WTC11 (cell line): ENCODE results near the gene MIER3. TPM values are rescaled to one million over a fixed set of nuclear protein-coding genes. Genes with fewer than 3 reads are reported as not detected.

Experiments used
- ATAC-seq: fragments of 200-7000 bp; cut with Tn5 transposase; 2 replicates; pipeline ENCODE4 v1.10.0; 2021; ENCODE audit warnings: mild to moderate bottlenecking, moderate library complexity
- CTCF ChIA-PET: fragments of 300-600 bp; sonication (Branson Sonifier 250); formaldehyde crosslinking; loops from one replicate; lab custom pipeline; 2021; ENCODE audit warnings: antibody characterized with exemption; lab: Charles Lee
- POLR2A ChIA-PET: fragments of 350-600 bp; sonication (Branson Sonifier 250); formaldehyde crosslinking; loops from one replicate; lab custom pipeline; 2021; ENCODE audit warnings: antibody characterized with exemption; lab: Charles Lee
- DNase-seq: peaks from one replicate; pipeline ENCODE4 v3.0.0; 2021; ENCODE audit warnings: low spot score
- H3K27ac Mint-ChIP-seq: 2 replicates; pipeline ENCODE4 v1.8.0; 2021; ENCODE audit warnings: mixed read lengths
- H3K27me3 Mint-ChIP-seq: 2 replicates; pipeline ENCODE4 v1.8.0; 2021; ENCODE audit warnings: low read depth, mild to moderate bottlenecking, moderate library complexity, mixed read lengths
- H3K36me3 Mint-ChIP-seq: 2 replicates; pipeline ENCODE4 v1.8.0; 2021; ENCODE audit warnings: mixed read lengths
- H3K4me1 Mint-ChIP-seq: 2 replicates; pipeline ENCODE4 v1.8.0; 2022; ENCODE audit warnings: mixed read lengths
- H3K4me3 Mint-ChIP-seq: 2 replicates; pipeline ENCODE4 v1.8.0; 2021; ENCODE audit warnings: mild to moderate bottlenecking, moderate library complexity, mixed read lengths
- H3K9me3 Mint-ChIP-seq: 2 replicates; pipeline ENCODE4 v1.8.0; 2021; ENCODE audit warnings: mixed read lengths
- CBFB ChIP-seq: sonication (generic); formaldehyde crosslinking; IDR thresholded peaks from 2 replicates; pipeline ENCODE4 v1.8.1; 2022; ENCODE audit warnings: mild to moderate bottlenecking, low read depth, missing genetic modification reagents
- CTCF ChIP-seq: fragments of 200-600 bp; IDR thresholded peaks from 2 replicates; pipeline ENCODE4 v1.8.0; 2022; ENCODE audit warnings: antibody characterized with exemption
- ELF4 ChIP-seq: sonication (generic); formaldehyde crosslinking; IDR thresholded peaks from 2 replicates; pipeline ENCODE4 v1.8.1; 2022; ENCODE audit warnings: low read depth, mild to moderate bottlenecking, moderate library complexity, missing genetic modification reagents
- FOXJ3 ChIP-seq: sonication (generic); formaldehyde crosslinking; IDR thresholded peaks from 2 replicates; pipeline ENCODE4 v1.9.0; 2021; ENCODE audit warnings: missing genetic modification reagents, mild to moderate bottlenecking, borderline replicate concordance
- GABPB1 ChIP-seq: sonication (generic); formaldehyde crosslinking; IDR thresholded peaks from 2 replicates; pipeline ENCODE4 v1.8.1; 2023; ENCODE audit warnings: mild to moderate bottlenecking, missing genetic modification reagents
- GTF2I ChIP-seq: fragments of 250-450 bp; sonication (Bioruptor Pico); conservative IDR thresholded peaks from 2 replicates; pipeline ENCODE4 v1.4.0; 2021; ENCODE audit warnings: mild to moderate bottlenecking
- MYBL2 ChIP-seq: sonication (generic); formaldehyde crosslinking; IDR thresholded peaks from 2 replicates; pipeline ENCODE4 v1.8.1; 2023; ENCODE audit warnings: mild to moderate bottlenecking, moderate library complexity, missing genetic modification reagents
- SMAD3 ChIP-seq: sonication (generic); formaldehyde crosslinking; IDR thresholded peaks from 2 replicates; pipeline ENCODE4 v1.8.0; 2022; ENCODE audit warnings: missing genetic modification reagents, mild to moderate bottlenecking, borderline replicate concordance
- SMAD4 ChIP-seq: sonication (generic); formaldehyde crosslinking; IDR thresholded peaks from 2 replicates; pipeline ENCODE4 v1.8.0; 2022; ENCODE audit warnings: mild to moderate bottlenecking, missing genetic modification reagents
- SOX15 ChIP-seq: fragments of 250-450 bp; sonication (Bioruptor Pico); IDR thresholded peaks from 2 replicates; pipeline ENCODE4 v1.9.0; 2021; ENCODE audit warnings: mild to moderate bottlenecking
- USF2 ChIP-seq: sonication (generic); formaldehyde crosslinking; IDR thresholded peaks from 2 replicates; pipeline ENCODE4 v1.8.1; 2023; ENCODE audit warnings: mild to moderate bottlenecking, missing genetic modification reagents, moderate library complexity
- ZBTB43 ChIP-seq: sonication (generic); formaldehyde crosslinking; IDR thresholded peaks from 2 replicates; pipeline ENCODE4 v1.8.1; 2023; ENCODE audit warnings: mild to moderate bottlenecking, missing genetic modification reagents
- ZNF232 ChIP-seq: sonication (generic); formaldehyde crosslinking; IDR thresholded peaks from 2 replicates; pipeline ENCODE4 v1.8.0; 2022; ENCODE audit warnings: mild to moderate bottlenecking, missing genetic modification reagents
- ZNF317 ChIP-seq: sonication (generic); formaldehyde crosslinking; IDR thresholded peaks from 2 replicates; pipeline ENCODE4 v1.8.1; 2023; ENCODE audit warnings: low read depth, mild to moderate bottlenecking, moderate library complexity, missing genetic modification reagents, borderline replicate concordance
- ZNF396 ChIP-seq: fragments of 250-450 bp; sonication (Bioruptor Pico); IDR thresholded peaks from 2 replicates; pipeline ENCODE4 v1.8.0; 2021; ENCODE audit warnings: mild to moderate bottlenecking, moderate library complexity, borderline replicate concordance
- ZNF671 ChIP-seq: fragments of 250-450 bp; sonication (Bioruptor Pico); IDR thresholded peaks from 2 replicates; pipeline ENCODE4 v1.8.0; 2021; ENCODE audit warnings: mild to moderate bottlenecking
- total RNA-seq: library from RNA; stranded (reverse); gene quantifications from 3 replicates; pipeline ENCODE4 v1.2.3, GENCODE V29; 2021
- TF ChIP-seq, protein P1 (sequence below): sonication (generic); formaldehyde crosslinking; IDR thresholded peaks from 2 replicates; pipeline ENCODE4 v1.8.1; 2022; ENCODE audit warnings: mild to moderate bottlenecking, moderate library complexity, missing genetic modification reagents
- TF ChIP-seq, protein P2 (sequence below): fragments of 250-450 bp; sonication (Bioruptor Pico); conservative IDR thresholded peaks from 2 replicates; pipeline ENCODE4 v1.9.0; 2021; ENCODE audit warnings: mild to moderate bottlenecking
- TF ChIP-seq, protein P3 (sequence below): fragments of 250-450 bp; sonication (Bioruptor Pico); IDR thresholded peaks from 2 replicates; pipeline ENCODE4 v1.8.0; 2021; ENCODE audit warnings: mild to moderate bottlenecking

Gene MIER3
- total RNA-seq, 1 experiment from 2014 or later = 27.8 TPM

DNA sequence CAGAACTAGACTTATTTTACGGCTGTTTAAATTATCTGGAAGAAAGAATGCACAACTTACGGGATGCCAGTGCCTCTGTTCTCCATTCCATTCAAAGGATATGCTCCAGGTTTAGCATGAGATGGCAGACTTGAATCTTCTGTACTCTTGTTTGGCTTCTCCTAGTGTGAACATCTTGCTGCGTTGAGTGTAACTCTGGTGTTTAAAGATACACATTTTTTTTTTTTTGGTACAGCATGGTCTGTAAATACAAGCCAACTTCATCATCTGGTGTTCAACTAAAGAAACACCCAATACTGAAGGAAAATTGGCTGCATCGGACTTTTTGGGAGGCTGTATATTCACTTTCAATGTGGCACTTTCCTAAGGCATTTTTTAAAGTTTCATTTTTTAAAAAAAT, 7.4 kb upstream of the MIER3 start (continued):
- TF ChIP-seq USF2 (CRISPR knock-in tag) = no peak
- TF ChIP-seq CBFB (CRISPR knock-in tag) = no peak

DNA sequence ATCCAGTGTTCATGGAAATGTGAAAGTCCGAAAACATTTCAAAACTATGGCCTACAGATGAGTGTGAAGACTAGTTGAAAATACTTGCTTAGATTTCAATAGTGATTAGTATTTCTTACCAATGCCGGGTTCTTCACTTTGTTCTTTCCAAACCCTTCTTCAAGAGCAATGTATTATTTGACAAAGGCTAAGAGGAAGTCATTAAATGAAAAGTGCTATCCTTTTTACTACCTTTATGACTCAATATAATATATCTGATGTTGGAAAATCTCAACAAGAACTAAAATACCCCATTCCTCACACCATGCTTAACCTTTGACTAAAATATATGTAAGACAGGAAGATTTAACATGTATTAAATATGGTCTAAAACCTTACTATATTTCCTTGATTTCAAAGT, 6.7 kb upstream of the MIER3 start:
- DNase-seq = no peak
- H3K4me3 Mint-ChIP-seq = no peak overlapping the region
- H3K9me3 Mint-ChIP-seq = no peaks in the 10 kb centered on the region

More for the DNA sequence above, 6.7 kb upstream of the MIER3 start:
- no peak for ATAC-seq
- H3K4me1 Mint-ChIP-seq = peaks cover 6% of the 10 kb centered on the region
- no peak overlapping the region for H3K27ac Mint-ChIP-seq
- no peak for TF ChIP-seq CTCF
- no peak for TF ChIP-seq ZNF232 (CRISPR knock-in tag)
- no peak for TF ChIP-seq SOX15 (CRISPR knock-in tag)
- TF ChIP-seq ELF4 (CRISPR knock-in tag) = no peak
- no peak for TF ChIP-seq ZNF671 (CRISPR knock-in tag)
- no peak for TF ChIP-seq GTF2I (CRISPR knock-in tag)
- no peak for TF ChIP-seq USF2 (CRISPR knock-in tag)
- TF ChIP-seq, protein P1, sequence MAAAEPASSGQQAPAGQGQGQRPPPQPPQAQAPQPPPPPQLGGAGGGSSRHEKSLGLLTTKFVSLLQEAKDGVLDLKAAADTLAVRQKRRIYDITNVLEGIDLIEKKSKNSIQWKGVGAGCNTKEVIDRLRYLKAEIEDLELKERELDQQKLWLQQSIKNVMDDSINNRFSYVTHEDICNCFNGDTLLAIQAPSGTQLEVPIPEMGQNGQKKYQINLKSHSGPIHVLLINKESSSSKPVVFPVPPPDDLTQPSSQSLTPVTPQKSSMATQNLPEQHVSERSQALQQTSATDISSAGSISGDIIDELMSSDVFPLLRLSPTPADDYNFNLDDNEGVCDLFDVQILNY (CRISPR knock-in tag) = no peak
- TF ChIP-seq ZBTB43 (CRISPR knock-in tag) = no peak
- TF ChIP-seq FOXJ3 (CRISPR knock-in tag) = no peak
- TF ChIP-seq SMAD4 (CRISPR knock-in tag) = no peak
- no peak for TF ChIP-seq GABPB1 (CRISPR knock-in tag)
- TF ChIP-seq, protein P2, sequence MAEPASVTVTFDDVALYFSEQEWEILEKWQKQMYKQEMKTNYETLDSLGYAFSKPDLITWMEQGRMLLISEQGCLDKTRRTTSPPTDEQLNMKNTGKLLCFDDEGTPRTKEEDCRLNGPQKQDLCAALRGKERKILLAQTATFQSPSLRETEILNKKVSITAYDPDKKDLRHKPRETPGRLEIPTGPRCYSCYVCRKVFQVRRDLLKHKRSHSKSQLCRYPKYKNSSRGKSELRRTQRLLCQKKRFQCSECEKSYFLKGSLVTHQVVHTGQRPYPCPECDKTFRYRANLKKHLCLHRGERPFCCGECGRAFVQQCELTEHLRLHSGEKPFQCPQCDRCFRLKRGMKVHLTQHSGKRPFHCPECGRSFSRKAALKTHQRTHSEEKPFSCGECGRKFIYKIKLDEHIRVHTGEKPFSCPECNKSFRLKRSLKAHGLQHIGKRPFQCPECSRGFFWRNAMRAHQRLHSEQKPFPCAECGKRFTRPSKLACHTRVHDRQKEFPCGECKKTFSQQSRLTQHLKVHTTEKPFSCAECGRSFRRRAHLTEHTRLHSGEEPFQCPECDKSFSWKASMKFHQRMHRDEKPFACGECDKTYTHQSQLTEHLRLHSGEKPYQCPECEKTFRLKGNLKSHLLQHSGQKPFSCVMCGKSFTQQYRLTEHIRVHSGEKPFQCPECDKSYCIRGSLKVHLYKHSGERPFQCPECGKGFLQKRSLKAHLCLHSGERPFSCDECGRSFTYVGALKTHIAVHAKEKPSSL = no peak
- TF ChIP-seq, protein P3, sequence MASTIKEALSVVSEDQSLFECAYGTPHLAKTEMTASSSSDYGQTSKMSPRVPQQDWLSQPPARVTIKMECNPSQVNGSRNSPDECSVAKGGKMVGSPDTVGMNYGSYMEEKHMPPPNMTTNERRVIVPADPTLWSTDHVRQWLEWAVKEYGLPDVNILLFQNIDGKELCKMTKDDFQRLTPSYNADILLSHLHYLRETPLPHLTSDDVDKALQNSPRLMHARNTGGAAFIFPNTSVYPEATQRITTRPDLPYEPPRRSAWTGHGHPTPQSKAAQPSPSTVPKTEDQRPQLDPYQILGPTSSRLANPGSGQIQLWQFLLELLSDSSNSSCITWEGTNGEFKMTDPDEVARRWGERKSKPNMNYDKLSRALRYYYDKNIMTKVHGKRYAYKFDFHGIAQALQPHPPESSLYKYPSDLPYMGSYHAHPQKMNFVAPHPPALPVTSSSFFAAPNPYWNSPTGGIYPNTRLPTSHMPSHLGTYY (CRISPR knock-in tag) = no peak
- no peak for TF ChIP-seq MYBL2 (CRISPR knock-in tag)
- no peak for TF ChIP-seq ZNF396
- TF ChIP-seq ZNF317 = no peak
- TF ChIP-seq SMAD3 (CRISPR knock-in tag) = no peak
- POLR2A ChIA-PET = no interaction called here
- H3K27me3 Mint-ChIP-seq = peaks cover 7% of the 10 kb centered on the region; the same call in 1 of the 2 replicates
- CTCF ChIA-PET = no interaction called here
- no peaks in the 10 kb centered on the region for H3K36me3 Mint-ChIP-seq
